Right renal pelvis (tissue), 4 donors: ENCODE results near the gene SLC45A1. TPM values are rescaled to one million over a fixed set of nuclear protein-coding genes. Genes with fewer than 3 reads are reported as not detected.

Experiments used
- DNase-seq, 4 donors: peaks; one replicate each; pipeline ENCODE4 v3.0.0-alpha.2; 2013; ENCODE audit warnings: low read depth in 4 of 4, low spot score in 3 of 4, missing footprints in 1 of 4
- polyA plus RNA-seq, 4 donors: library from polyadenylated mRNA; unstranded; fragments of 120-200 nt; gene quantifications; one replicate each; pipeline ENCODE4 v1.2.1, GENCODE V29; 2013; ENCODE audit not compliant: insufficient read length in 4 of 4

SLC45A1 gene
- polyA plus RNA-seq, 4 donors: 3.9 to 4.5 (median 4.1) TPM

DNA sequence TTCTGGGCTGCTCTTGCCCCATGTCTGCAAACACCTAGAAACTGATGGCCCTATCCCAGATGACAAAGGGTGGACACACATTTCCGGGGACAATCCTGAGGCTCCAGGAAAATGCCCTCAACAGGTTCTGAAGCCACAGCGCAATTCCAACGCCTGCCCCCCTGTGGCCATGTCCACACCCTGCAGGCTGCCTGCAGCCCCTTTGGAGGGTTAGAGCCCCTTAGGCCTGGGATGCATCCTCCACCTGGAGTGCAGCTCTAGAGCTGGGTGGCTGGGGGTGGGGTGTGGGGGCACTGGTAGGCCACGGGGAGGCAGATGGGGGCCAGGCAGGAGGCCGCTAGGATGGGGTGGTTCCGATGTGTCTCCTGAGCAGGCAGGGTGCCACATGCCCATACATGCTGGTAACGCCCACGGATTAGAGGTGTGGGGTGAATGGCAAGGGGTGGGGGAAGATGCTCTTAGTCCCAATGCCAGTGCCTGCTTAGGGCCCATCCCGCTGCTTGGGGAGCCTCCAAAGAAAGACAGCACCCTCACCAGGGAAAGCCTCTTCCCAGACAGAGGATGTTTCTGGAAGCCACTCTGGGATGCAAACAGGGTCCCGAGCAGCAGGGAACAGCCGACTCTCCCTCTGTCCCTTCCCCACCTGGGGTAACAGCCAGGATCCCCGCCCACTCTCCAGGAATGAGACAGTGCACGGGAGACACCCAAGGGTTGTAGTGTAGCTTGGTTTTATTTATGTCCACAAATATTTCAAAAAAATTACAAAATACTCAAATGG is 34.0 kb downstream of the SLC45A1 start:
- no peak for DNase-seq

DNA sequence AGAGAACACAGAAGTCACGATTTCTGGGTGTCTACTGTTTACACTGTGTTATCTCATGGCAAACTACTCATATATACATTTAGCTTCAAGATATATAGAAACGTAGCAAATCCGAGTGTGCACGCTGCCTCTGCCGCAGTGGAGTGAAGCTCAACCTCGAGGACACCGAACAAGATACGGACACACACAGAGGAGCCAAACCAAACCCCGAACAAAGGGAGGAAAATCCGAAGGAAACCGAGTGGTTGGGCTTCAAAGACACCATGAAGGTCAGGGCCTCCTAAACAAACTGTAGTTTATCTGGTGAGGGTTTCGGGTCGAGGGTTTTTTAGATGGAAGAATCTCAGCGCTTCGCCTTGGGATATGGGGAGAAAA is 34.5 kb downstream of the SLC45A1 start:
- DNase-seq: no peak

DNA sequence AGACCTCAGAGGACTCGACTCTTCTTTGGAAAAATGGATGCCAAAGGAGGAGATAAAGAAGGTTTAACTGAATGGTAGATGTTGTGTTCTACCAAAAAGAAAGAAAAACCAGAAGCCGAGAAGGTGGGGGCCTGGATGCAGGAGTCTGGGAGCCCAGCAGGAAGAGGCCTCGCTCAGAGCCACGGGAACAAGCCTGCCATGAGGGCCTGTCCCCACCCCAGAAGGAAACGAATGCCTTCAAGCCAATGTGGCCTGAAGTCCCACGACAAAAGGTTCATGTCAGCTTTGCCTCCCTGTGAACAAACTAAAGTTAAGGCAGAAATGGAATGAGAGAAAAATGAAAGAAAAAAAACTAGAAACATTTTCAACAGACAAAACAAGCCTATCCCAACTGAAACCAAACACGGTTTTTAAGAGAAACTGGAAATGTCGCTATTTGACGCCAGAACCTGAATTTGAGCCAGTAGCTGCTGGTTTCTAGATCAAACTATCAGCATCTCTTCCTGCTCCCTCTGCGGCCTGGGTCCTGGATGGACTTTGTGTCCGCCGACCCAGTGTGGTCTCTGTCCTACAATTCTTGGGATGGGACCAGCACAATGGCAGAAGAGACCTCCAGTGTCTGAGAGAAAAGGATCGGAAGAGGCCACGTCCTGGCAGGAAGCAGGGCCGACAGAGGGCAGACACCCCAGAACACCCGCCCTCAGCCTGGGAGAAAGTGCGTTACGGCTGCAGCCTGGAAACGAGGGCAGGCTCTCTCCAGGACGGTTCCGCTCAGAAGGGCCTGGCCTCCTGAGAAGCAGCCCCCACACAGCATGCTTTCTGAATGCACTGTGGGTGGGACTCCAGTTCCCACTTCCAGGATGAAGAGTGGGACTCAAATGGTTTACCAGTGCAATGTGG is 35.2 kb downstream of the SLC45A1 start:
- no peak for DNase-seq

DNA sequence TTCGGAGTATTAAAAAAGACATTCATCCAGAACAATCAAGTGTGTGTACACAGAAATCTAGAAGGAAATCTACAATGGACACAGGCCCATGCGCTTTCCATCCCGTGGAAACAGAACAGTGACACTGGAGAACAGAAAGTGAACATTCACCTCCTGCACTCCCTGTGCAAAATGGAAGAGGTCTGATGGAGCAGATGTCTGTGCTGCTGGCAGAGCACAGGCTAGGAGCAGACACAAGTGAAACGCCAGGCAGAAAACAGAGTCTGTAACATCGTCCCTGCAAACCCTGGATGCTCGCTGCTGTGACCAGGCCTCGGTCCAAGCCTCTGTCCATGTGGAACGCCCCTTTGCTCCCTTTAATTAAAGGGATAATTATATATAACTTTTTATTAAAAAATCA is 36.1 kb downstream of the SLC45A1 start:
- DNase-seq: no peak

DNA sequence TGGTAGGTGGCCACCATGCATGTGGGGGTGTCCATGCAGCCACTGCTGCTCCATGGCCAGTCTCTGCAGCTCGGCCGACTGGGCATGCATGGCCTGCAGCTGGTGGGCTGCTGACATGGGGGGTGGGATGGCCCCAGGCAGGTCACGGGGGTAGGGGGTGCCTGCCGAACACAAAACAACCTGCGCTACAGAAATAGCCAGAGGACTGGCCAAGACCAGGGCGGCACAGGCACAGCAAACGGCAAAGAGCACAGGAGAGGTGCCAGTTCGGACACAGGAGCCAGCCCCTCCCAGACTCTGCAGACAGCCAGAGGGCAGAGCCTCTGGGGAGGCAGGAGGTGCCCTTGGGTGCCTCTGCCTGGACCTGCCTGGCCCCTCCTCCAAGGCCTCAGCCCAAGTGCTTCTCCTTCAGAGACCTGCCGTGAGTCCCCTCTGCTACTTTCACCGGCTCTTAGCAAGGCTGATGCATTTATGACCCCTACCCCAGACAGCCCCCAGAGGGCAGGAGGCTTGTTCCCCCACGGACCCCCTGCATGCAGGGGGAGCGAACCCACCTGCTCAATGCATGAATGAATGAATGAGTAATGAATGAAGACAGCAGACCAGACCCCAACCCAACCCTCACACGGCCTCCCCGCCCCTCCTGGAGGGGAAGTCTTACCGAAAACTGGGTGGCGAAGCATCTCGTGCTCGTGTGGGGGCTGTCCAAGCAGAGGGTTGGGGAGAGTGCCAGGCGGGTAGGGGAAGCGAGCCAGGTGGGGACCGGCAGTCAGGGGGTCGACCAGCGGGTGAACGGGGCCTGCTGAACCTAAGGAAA is 37.7 kb downstream of the SLC45A1 start:
- DNase-seq: no peak

DNA sequence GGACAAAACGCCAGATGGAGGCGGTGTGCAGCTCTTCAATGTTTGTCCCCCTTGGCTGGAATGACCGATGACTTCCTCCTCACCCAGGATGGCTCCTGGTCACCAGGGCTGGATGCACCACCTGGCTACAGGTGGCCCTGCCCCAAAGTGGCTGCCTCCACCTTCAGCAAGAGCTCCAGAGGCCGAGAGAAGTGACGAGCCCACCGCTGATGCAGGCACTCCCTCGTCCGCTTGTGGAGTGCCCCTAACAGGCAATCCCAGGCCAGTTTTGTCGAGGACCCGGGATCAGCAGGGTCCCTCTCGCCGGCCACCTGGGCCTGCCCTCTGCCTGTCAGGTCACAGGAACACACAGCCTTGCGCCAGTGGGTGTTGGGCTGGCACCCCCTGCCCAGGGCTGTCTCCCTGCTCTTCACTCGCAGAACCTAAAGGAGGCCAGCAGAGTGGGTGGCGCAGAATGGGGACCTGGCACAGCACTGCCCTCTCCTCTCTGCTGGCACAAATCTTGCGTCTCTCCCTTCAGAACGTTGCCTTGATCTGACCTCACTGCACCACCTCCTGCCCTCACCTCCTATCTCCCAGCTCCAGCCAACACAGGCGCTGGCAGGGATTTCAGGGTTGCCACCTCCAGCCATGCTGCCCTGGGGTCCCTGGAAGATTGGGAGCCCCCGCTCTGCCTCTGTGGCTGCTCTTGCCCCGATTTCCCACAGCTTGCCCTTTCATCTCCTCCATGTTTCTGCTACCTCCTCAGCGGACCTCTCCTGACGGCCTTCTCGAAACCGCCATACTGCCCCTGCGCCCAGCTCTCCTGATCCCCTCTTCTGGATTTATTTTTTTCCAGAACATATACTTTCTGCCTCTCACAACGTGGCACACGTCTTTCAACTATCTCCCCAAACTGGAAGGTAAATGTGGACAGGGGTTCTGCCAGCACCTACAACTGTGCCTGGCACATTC is 38.6 kb downstream of the SLC45A1 start:
- DNase-seq: no peak

DNA sequence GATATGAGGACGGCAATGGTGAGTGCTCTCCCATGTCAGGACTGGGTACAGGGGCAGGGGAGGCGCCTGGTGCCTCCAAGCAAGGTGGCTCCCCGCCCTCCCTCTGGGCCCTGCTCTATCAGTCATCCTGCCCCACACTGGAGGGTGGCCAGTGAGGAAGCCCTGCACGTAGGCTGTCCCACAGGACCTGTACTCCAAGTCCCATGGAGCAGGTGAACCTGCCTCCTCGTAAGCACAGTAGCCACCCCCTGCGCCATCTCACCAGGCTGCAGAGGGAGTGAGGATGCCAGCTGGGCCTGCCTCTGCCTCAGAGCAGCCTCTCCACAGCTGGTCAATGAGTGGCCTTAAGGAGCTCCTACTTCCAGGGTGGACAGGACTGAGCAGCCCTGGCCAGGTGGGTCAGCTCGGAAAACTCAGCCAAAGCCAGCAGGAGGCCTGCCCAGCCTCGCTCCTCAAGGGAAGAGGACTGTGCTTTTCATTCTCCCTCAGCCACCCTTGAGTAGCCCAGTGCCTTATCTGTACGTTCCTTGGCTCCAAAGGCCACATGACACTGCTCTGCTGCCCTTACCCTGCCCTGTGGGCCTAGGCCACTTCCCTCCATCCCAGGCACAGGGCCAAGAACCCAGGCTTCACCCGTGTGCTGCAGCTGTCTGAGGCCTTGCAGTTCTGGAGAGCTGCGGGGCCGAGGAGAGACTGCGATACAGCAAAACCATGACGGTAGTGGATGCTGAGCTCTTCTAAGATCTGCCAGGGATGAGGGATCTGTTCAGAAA is 39.6 kb downstream of the SLC45A1 start:
- no peak for DNase-seq

DNA sequence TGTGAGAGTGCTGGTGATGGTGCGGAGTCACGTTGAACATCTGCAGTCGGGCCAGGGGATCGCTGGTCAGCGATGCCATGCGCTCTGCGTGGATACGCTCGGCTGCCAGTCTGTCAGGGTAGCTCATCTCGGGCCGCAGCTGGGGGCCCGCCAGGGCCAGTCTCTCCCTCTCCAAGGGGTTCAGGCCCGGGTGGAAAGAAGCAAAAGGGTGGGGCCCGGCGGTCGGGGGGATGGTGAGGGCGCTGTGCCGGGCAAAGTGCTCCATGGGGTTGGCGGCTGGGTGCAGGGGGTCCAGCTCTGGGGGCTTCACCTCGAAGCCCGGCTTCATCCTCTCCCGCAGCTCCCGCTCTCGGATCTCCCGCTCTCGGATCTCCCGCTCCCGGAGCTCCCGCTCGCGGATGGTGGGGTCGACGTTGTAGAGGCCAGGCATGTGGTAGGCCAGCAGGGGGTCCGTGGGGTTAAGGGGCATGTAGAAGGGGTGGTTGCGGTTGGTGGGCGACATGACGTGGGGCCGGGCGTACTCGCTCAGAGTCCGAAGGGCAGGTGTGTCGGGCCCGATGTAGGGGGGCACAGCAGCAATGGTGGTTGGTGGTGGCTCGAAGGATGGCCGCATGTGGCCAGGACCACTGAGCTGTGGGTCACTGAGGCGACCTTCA is 40.5 kb downstream of the SLC45A1 start:
- no peak for DNase-seq

DNA sequence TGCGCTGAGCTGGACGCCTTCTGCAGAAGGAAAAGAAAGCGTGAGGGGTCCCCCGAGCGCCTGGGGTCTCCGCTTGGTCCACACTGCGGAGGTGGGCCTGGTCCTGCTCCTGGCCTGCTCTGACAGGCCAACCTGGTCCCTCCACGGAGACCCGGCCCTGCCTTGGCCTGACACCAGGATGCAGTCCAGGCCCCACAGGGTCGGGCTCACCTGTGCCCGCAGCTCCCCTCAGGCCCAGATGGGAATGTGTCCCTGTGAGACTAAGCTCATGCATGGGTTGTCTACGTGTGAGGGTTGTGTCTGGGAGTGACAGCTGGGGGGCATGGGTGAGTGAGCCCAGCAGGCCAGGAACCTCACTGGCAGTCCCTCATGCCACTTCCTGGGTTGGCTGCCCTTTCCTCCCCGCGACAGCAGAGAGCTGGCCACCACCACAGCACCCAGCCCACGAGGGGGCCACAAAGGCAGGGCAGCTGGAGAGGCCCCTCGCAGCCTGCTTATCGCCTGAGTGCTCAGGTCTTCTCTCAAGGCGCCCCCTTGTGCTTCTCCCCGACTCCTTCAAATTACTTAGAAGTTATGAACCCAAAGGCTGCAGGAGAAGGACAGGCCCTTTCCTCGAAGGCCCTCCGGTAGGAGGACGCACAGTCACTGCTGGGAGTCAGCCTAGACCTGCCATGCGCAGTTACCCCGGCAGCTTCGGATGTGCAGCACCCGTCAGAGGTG is 41.1 kb downstream of the SLC45A1 start:
- DNase-seq: no peak

DNA sequence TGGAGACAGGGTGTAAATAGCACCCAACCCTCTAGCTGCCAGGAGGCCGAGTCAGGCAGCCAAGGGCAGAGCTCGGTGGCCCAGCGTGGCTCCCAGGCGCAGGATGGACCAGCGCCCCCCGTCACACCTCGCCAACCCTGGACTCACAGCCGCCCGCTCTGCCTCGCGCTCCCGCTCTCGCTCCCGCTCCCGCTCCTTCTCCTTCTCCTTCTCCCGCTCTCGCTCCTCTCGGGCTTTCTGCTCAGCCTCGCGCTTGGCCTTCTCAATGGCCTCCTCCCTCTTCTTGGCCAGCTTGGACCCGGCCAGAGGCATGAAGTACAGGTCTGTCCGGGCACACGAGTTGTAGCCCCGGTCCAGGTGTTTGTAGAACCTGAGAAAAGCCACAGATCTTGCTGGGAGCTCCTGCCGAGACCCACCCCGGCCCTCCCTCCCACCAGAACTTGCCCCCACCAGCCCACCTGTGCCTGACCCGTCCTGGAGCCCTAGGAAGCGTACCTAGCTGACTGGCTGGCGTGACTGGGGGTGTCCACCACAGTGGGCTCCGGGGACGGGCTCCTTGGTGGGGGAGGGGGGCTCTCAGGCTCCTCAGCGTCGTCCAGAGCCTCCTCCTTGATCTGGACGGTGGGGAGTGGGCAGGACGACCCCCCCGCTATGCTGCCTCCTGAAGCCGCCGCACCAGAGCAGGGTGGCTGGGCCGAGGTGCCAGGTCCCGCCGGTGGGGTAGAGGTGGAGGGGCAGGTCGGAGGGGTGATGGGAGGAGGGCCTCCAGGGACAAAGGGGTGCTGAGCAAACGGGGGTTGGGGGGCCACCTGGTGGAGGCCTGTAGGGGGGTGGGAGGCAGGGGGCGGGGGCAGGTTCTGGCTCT is 41.9 kb downstream of the SLC45A1 start:
- DNase-seq: no peak

DNA sequence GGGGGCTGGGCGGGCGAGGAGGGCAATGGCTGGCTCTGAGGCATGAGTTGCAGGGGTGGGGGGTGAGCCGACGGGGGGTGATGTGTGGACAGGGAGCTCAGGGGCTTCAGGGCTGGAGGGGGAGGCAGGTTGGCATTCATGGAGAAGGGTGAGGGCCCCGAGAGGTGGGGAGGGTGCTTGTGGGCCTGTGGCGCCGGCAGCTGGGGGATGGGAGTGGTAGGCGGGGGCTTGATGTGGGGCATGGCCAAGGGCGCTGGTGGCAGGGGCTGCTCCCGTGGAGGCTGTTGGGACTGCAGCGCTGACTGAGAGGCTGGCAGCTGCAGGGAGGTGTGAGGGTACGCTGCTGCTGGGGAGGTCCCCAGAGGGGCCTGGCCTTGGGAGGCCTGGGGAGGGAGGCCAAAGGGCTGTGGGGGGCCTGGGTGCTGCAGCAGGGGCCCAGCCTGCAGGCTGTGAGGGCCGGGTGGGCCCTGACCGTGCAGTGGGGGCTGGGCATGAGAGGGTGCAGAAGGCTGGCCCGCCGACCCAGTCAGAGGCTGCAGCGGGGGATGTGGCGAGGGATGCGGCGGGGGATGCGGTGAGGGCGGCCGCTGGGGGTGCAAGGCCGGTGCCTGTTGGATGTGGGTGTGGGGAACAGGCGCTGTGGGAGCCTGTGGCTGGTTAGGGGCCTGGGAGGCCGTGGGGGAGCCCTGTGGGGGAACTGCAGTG is 42.7 kb downstream of the SLC45A1 start:
- DNase-seq: no peak

DNA sequence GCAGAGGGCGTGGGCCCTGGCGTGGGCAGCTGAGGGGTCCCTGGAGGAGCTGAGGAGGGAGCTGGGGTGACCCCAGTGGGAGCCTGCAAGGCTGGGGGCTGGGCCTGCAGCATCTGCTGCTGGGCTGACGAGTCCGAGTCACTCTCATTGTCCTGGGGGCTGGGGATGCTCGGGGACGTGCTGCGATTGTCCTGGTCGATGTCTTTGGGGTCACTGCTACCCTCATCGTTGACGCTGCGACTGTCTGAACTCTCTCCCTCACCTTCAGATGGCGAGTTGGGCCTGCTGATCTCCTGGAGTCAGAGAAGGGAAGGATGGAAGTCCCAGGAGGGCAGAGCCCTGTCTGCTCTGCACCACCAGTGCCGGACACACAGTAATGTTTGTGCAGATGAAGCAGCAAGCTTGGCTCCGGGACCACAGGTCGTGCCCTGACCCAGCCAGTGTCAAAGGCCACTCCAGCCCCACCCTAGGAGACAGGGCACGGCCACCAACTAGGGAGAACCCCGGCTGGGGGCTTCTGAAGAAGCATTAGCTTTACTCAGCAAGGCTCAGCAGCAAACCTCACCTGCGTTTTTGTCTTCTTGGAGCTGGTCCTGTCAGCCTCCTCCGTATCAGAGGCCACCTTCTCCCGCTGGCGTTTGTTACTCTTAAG is 43.4 kb downstream of the SLC45A1 start:
- no peak for DNase-seq

DNA sequence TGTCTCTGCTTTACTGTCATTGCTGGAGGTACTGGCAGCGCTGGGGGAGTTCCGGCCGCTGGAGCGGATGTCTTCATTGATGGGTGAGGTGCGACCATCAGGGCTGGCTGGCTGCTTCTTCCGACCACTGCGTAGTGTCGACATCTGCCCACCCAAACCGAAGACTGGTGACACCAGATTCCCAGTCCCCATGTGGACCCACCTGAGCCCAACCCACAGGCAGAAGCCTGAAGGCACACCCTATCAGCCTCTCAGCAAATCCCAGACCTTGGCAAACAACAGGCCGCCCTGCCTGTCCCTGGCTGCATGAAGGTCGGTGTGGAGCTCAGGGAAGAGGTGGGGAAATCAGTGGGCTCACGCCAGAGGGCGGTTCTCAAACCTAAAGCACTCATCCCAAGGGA is 44.8 kb downstream of the SLC45A1 start:
- DNase-seq: no peak

DNA sequence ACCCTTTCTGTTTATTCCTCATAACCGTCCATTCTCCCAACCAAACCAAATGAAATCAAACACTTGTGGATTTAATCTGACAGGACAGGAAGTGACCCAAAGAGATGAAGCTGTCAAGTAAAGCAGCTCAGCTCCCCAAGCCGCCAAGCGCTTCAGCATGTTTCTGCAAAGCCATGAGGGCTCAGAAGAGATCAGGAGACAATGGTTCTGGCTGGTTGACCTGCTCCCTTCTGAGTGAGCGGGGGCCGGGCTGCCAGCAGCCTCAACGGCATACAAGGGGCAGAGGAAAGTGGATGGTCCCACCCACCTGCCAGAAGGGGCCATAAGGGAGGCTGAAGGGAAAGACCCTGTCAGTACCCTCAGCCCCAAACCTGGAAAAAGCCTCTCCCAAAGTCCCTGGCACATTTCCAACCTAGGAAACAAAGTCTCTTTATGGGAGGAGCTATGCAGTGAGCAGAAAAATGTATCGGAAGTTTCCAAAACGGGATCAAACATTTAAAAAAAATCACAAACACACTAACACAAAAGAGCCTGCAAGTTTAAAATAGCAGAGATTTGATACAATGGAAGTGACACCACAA is 45.4 kb downstream of the SLC45A1 start:
- DNase-seq: no peak

DNA sequence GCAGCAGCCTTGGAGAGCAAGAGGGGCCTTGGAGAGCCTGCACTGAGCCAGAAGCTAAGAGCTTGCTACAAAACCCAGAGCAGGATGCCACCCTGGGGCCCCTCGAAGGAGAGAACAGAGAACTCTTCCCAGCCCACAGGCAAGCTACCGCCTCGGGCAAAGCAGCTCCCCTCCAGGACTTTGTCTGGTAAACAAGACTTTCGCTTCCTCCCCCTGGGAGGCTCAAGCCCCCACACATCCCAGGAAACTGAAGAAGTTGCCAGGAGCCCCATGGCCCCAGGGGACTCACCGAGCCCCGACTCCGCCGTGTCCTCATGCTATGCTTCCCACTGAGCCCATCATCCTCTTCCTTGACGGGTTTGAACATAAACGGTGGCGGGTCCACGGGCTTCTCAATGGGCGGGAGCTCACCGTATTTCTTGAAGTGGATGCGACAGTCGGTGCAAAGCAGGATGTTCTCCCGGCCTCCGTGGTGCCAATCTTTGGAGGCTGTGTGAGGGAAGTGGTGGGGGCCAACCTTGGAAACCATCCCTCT is 45.9 kb downstream of the SLC45A1 start:
- no peak for DNase-seq
